K562 (cell line): ENCODE data around the gene ZFP36. TPM values are rescaled to one million over a fixed set of nuclear protein-coding genes. Genes with fewer than 3 reads are reported as not detected.

ENCODE experiments used
- CBX2 ChIP-seq: fragments of 200-600 bp; sonication (generic); IDR thresholded peaks from one replicate; pipeline ENCODE4 v1.6.1; 2012; ENCODE audit warnings: mild to moderate bottlenecking, low read length, inconsistent platforms; ENCODE audit not compliant: insufficient read depth, poor library complexity, severe bottlenecking
- DLX4 ChIP-seq: fragments of 250-450 bp; sonication (Bioruptor Pico); IDR thresholded peaks from 2 replicates; pipeline ENCODE4 v1.6.1; 2021; ENCODE audit warnings: mild to moderate bottlenecking
- ETV5 ChIP-seq: sonication (generic); formaldehyde crosslinking; IDR thresholded peaks from 2 replicates; pipeline ENCODE4 v1.4.0; 2020; ENCODE audit warnings: low read depth, mild to moderate bottlenecking, missing genetic modification reagents
- NKRF ChIP-seq: fragments of 450-650 bp; IDR thresholded peaks from 2 replicates; pipeline ENCODE4 v1.6.1; 2016; ENCODE audit warnings: borderline replicate concordance
- PTTG1 ChIP-seq: fragments of 450-650 bp; IDR thresholded peaks from 2 replicates; pipeline ENCODE4 v1.6.1; 2016; ENCODE audit warnings: low read depth, mild to moderate bottlenecking, missing genetic modification characterization, missing compliant biosample characterization
- REST ChIP-seq, 2 experiments: fragments of 450-650 bp; formaldehyde crosslinking in 1 of 2; IDR thresholded peaks; 2 replicates each; pipeline versions ENCODE4 v1.4.0 to v1.6.1; 2014 to 2020; ENCODE audit warnings: mild to moderate bottlenecking in 2 of 2, borderline replicate concordance in 1 of 2, low read depth in 1 of 2
- SMARCA5 ChIP-seq: fragments of 450-650 bp; IDR thresholded peaks from 2 replicates; pipeline ENCODE4 v1.6.1; 2016
- TAF15 ChIP-seq: fragments of 200-400 bp; formaldehyde crosslinking; IDR thresholded peaks from 2 replicates; pipeline ENCODE4 v1.6.1; 2017; ENCODE audit warnings: mild to moderate bottlenecking, low read depth, low read length, moderate library complexity
- ZBTB7A ChIP-seq: IDR thresholded peaks from 2 replicates; pipeline ENCODE4 v1.6.1; 2011; ENCODE audit warnings: low read depth, mild to moderate bottlenecking, low read length, moderate library complexity, borderline replicate concordance; ENCODE audit not compliant: control insufficient read depth
- ZFP36 ChIP-seq: fragments of 150-350 bp; IDR thresholded peaks from 2 replicates; pipeline ENCODE4 v1.6.1; 2018; ENCODE audit warnings: low read length, low read depth; ENCODE audit not compliant: partially characterized antibody
- polyA plus RNA-seq, 8 experiments: library from polyadenylated mRNA; depleted of rRNA in 4 of 8; stranded (reverse) in 5 of 8; unstranded in 3 of 8; fragments of >200 nt; fragmentation: Nextera tagmentation in 2 of 8; fragmentation: Illumina TruSeq in 1 of 8; extraction: Ambion mirVana in 2 of 8; extraction: Trizol in 1 of 8; gene quantifications; 2 replicates each; pipeline versions ENCODE4 v1.2.1 to v1.2.3, GENCODE V29; 2011 to 2014; ENCODE audit warnings: inconsistent platforms in 1 of 8, missing spikeins in 1 of 8
- total RNA-seq, 7 experiments: library from RNA; depleted of rRNA in 6 of 7; stranded (reverse); fragments of >200 nt in 6 of 7; fragmentation: Illumina TruSeq in 2 of 7; extraction: Trizol in 2 of 7; gene quantifications; 2 replicates each; pipeline versions ENCODE4 v1.2.1 to v1.2.3, GENCODE V29; 2011 to 2021; ENCODE audit warnings: low replicate concordance in 1 of 7

Gene ZFP36
- total and polyA plus RNA-seq, 9 of the 15 experiments (the other 6 are each of a cell fraction or from before 2014, with no cell fraction given): 1.0 to 20.1 (median 3.5) TPM

GRCh38 chr19:39397360-39398296 lies 9.0 kb upstream of the ZFP36 start (continued):
- TF ChIP-seq CBX2 (no peak), TAF15 (no peak), SMARCA5 (peak; percentile 83; the same call in 1 of the 2 replicates), PTTG1 (tag) (no peak), NKRF (no peak), DLX4 (no peak), REST (IDR thresholded peaks at IDR 0.05; ENCODE audit: borderline replicate concordance) (peak; percentile 95), REST (CRISPR knock-in tag; IDR thresholded peaks at IDR 0.05; ENCODE audit: low read depth) (no peak), ETV5 (CRISPR knock-in tag) (no peak; the same call in 1 of the 2 replicates), ZBTB7A (peak; percentile 89; the same call in 1 of the 2 replicates), ZFP36 (peak; percentile 85)
